MCF 10A (cell line): ENCODE results near the gene MMP17. TPM values are rescaled to one million over a fixed set of nuclear protein-coding genes. Genes with fewer than 3 reads are reported as not detected.

Experiments used
- BruUV-seq: library from RNA; stranded (reverse); fragments of 400-500 nt; replicated peaks from 2 replicates; lab custom pipeline; 2021; lab: Mats Ljungman, UMichigan
- CTCF ChIA-PET: fragments of 300-600 bp; sonication (Branson Sonifier 250); formaldehyde crosslinking; extraction: SDS; loops from one replicate; lab custom pipeline; 2021; ENCODE audit warnings: antibody characterized with exemption, inconsistent platforms; lab: Yijun Ruan, JAX
- POLR2A ChIA-PET: fragments of 300-600, 350-650 bp; sonication (Branson Sonifier 250); formaldehyde crosslinking; extraction: SDS; loops from one replicate; lab custom pipeline; 2020; ENCODE audit warnings: antibody characterized with exemption, inconsistent platforms; lab: Yijun Ruan, JAX
- DNase-seq: peaks from one replicate; pipeline ENCODE4 v3.0.0-alpha.2; 2018; ENCODE audit not compliant: unreplicated experiment
- H3K27ac Mint-ChIP-seq: one replicate; pipeline ENCODE4 v1.8.0; 2022; ENCODE audit warnings: mild to moderate bottlenecking, low read depth, mixed read lengths; ENCODE audit not compliant: unreplicated experiment
- H3K27me3 Mint-ChIP-seq: one replicate; pipeline ENCODE4 v1.8.0; 2022; ENCODE audit warnings: mixed read lengths; ENCODE audit not compliant: insufficient read depth, unreplicated experiment
- H3K36me3 Mint-ChIP-seq: one replicate; pipeline ENCODE4 v1.8.0; 2022; ENCODE audit warnings: mild to moderate bottlenecking, moderate library complexity, mixed read lengths; ENCODE audit not compliant: insufficient read depth, unreplicated experiment
- H3K4me1 Mint-ChIP-seq: one replicate; pipeline ENCODE4 v1.8.0; 2022; ENCODE audit warnings: mixed read lengths; ENCODE audit not compliant: insufficient read depth, unreplicated experiment
- H3K4me3 Mint-ChIP-seq: one replicate; pipeline ENCODE4 v1.8.0; 2022; ENCODE audit warnings: mild to moderate bottlenecking, moderate library complexity, mixed read lengths; ENCODE audit not compliant: unreplicated experiment
- H3K9me3 Mint-ChIP-seq: one replicate; pipeline ENCODE4 v1.8.0; 2022; ENCODE audit warnings: mixed read lengths; ENCODE audit not compliant: unreplicated experiment
- CTCF ChIP-seq: fragments of 200-600 bp; IDR thresholded peaks from one replicate; pipeline ENCODE4 v1.8.0; 2022; ENCODE audit warnings: antibody characterized with exemption, mild to moderate bottlenecking; ENCODE audit not compliant: unreplicated experiment
- intact Hi-C: fragments of 100-400 bp; cut with micrococcal nuclease; formaldehyde crosslinking; loops from 2 replicates; pipeline ENCODE4 v1.14.1; 2022
- total RNA-seq: library from RNA; stranded (reverse); gene quantifications from 2 replicates; pipeline ENCODE4 v1.2.3, GENCODE V29; 2022

MMP17 gene
- total RNA-seq, 1 experiment from 2014 or later = 5.4 TPM

DNA sequence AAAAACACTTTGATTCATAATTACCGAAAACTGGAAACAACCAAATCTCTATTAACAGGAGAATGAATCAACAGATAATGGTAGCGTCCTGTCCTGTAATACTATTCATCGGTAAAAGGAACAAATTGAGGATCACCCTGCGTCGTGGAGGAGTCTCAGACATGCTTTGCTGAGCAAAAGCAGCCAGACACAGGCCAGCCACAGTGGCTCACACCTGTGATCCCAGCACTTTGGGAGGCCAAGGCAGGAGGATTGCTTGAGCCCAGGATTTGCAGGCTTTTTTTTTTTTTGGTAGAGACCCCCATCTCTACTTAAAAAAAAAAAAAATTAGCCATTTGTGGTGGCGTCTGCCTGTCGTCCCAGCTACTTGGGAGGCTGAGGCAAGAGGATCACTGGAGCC lies 34.1 kb upstream of the MMP17 start:
- CTCF ChIA-PET = no interaction called here
- Mint-ChIP-seq H3K27me3 (no peaks in the 10 kb centered on the region), H3K36me3 (peaks cover 60% of the 10 kb centered on the region), H3K4me3 (no peak overlapping the region), H3K4me1 (no peaks in the 10 kb centered on the region), H3K9me3 (no peaks in the 10 kb centered on the region), H3K27ac (no peak overlapping the region)
- no TSS peak for BruUV-seq
- TF ChIP-seq CTCF = no peak
- POLR2A ChIA-PET = no interaction called here
- no peak for DNase-seq
- intact Hi-C loops = no loop called here

DNA sequence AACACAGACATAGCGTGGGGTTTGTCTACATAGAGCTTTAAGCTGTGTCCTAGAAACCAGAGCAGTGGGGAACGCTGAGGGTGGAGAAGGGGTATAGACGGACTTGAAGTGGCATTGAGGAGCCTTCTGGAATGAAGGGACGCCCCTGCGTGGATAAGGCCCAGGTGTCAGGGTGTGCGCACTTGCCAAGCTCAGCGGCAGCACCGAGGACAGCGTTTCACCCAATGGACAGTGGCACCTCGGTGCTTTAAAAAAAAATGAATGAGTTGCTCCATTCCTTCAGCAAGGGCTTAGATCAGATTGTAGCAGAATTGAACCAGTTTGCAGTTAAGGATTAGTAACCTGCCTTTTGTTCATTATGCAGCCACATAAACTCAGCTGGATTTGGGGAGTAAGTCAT lies 33.6 kb upstream of the MMP17 start:
- no peak for DNase-seq
- ChIA-PET POLR2A (interaction anchor here (1.1 kb wide), 1 partner anchor 39 kb away, joined by 3 read pairs; no protein-coding TSS in a partner anchor), CTCF (interaction anchor here (0.7 kb wide), 1 partner anchor 19 kb away, joined by 3 read pairs; no protein-coding TSS in a partner anchor)
- Mint-ChIP-seq H3K4me3 (no peak overlapping the region), H3K36me3 (peaks cover 55% of the 10 kb centered on the region), H3K27ac (no peak overlapping the region), H3K9me3 (no peaks in the 10 kb centered on the region), H3K27me3 (no peaks in the 10 kb centered on the region), H3K4me1 (no peaks in the 10 kb centered on the region)
- TF ChIP-seq CTCF = no peak
- BruUV-seq = no TSS peak
- intact Hi-C loops = no loop called here

GRCh38 chr12:131795064-131795463 lies 33.1 kb upstream of the MMP17 start:
- no peak for TF ChIP-seq CTCF
- Mint-ChIP-seq H3K27ac (no peak overlapping the region), H3K36me3 (peaks cover 50% of the 10 kb centered on the region), H3K27me3 (no peaks in the 10 kb centered on the region), H3K9me3 (no peaks in the 10 kb centered on the region), H3K4me1 (no peaks in the 10 kb centered on the region), H3K4me3 (no peak overlapping the region)
- no TSS peak for BruUV-seq
- ChIA-PET POLR2A (interaction anchor here (1.1 kb wide), 1 partner anchor 40 kb away, joined by 3 read pairs; no protein-coding TSS in a partner anchor), CTCF (interaction anchor here (0.7 kb wide), 1 partner anchor 20 kb away, joined by 3 read pairs; no protein-coding TSS in a partner anchor)
- intact Hi-C loops = no loop called here
- DNase-seq = no peak

- CTCF ChIA-PET = no interaction called here
- Mint-ChIP-seq H3K27ac (no peak overlapping the region), H3K4me1 (no peaks in the 10 kb centered on the region), H3K36me3 (peaks cover 43% of the 10 kb centered on the region), H3K27me3 (no peaks in the 10 kb centered on the region), H3K4me3 (no peak overlapping the region), H3K9me3 (no peaks in the 10 kb centered on the region)
- POLR2A ChIA-PET = interaction anchor here (1.1 to 1.2 kb wide), 2 partner anchors 12 to 41 kb away, joined by 3 read pairs; no protein-coding TSS in a partner anchor
- no TSS peak for BruUV-seq
- intact Hi-C loops = no loop called here
- no peak for TF ChIP-seq CTCF
- DNase-seq = no peak
Measured at GRCh38 chr12:131795690-131796410, 32.3 kb upstream of the MMP17 start.
